Thyroid gland (tissue), 4 donors: Measurements from ENCODE around the gene RARA.

Source experiments
- CTCF ChIP-seq, 6 experiments: fragments of 200-600 bp in 3 of 6; fragments of 450-650 bp in 3 of 6; sonication (generic) in 3 of 6; IDR thresholded peaks; one replicate each; pipeline ENCODE4 v1.5.1; 2016 to 2019; ENCODE audit warnings: antibody characterized with exemption in 6 of 6, mild to moderate bottlenecking in 2 of 6, inconsistent platforms in 1 of 6, moderate library complexity in 1 of 6
- POLR2A ChIP-seq, 2 donors: fragments of 450-650 bp; IDR thresholded peaks; one replicate each; pipeline ENCODE4 v1.6.1; 2017; ENCODE audit warnings: antibody characterized with exemption in 2 of 2, mild to moderate bottlenecking in 2 of 2, moderate library complexity in 1 of 2

- TF ChIP-seq CTCF (IDR thresholded peaks at IDR 0.05), result no peak
- no peak for TF ChIP-seq POLR2A (IDR thresholded peaks at IDR 0.05)
Observed at GRCh38 chr17:40352779-40353394, 43.9 kb downstream of the RARA start.
